Measurements from ENCODE around the gene HDAC2.
"Not testable (repeated sequence)": the region's sequence is repeated elsewhere in the genome, so short reads cannot be mapped to it uniquely, and the experiment has no call there.

Gene HDAC2

GRCh38 chr6:113969888-113970804 lies 802 bp downstream of the HDAC2 start:
- DNase-seq, result peak in 1 of 2 donors; percentile 70

GRCh38 chr6:113968472-113968871 lies 2.5 kb downstream of the HDAC2 start:
- DNase-seq, result no peak

GRCh38 chr6:113967777-113968176 lies 3.2 kb downstream of the HDAC2 start:
- DNase-seq, result no peak

- no peak for DNase-seq
These were observed 10.2 kb downstream of the HDAC2 start for GRCh38 chr6:113960795-113961194.

- DNase-seq, result no peak
These were observed 11.7 kb downstream of the HDAC2 start for GRCh38 chr6:113959235-113959634.

GRCh38 chr6:113954653-113955052 lies 16.3 kb downstream of the HDAC2 start:
- DNase-seq, result no peak

- no peak for DNase-seq
These were observed 17.6 kb downstream of the HDAC2 start for GRCh38 chr6:113953346-113953745.

- no peak for DNase-seq
These were observed 21.4 kb downstream of the HDAC2 start for GRCh38 chr6:113949499-113949898.

- no peak for DNase-seq
These were observed 26.2 kb downstream of the HDAC2 start for GRCh38 chr6:113944701-113945100.

GRCh38 chr6:113939825-113940224 lies 31.1 kb downstream of the HDAC2 start:
- no peak for DNase-seq

GRCh38 chr6:113936093-113936934 lies 34.6 kb downstream of the HDAC2 start:
- peak in 1 of 2 donors; percentile 67 for DNase-seq

GRCh38 chr6:113934101-113934500 lies 36.8 kb downstream of the HDAC2 start:
- DNase-seq, result no peak

GRCh38 chr6:113931907-113932306 lies 39.0 kb downstream of the HDAC2 start:
- not testable (repeated sequence) for DNase-seq

- DNase-seq, result no peak
These were observed 40.8 kb downstream of the HDAC2 start for GRCh38 chr6:113930183-113930582.

GRCh38 chr6:113927001-113927400 lies 43.9 kb downstream of the HDAC2 start:
- no peak for DNase-seq

GRCh38 chr6:113925378-113925777 lies 45.6 kb downstream of the HDAC2 start:
- DNase-seq, result no peak

- no peak for DNase-seq
These were observed 46.6 kb downstream of the HDAC2 start for GRCh38 chr6:113924312-113924723.

- no peak for DNase-seq
These were observed 47.4 kb downstream of the HDAC2 start for GRCh38 chr6:113923526-113923925.

- DNase-seq, result no peak
These were observed 49.5 kb downstream of the HDAC2 start for GRCh38 chr6:113921299-113921904.

GRCh38 chr6:113920663-113921267 lies 50.2 kb downstream of the HDAC2 start:
- DNase-seq, result no peak

- DNase-seq, result not testable (repeated sequence)
These were observed 60.7 kb downstream of the HDAC2 start for GRCh38 chr6:113910285-113910684.

- peak in 1 of 2 donors; percentile 76 for DNase-seq
These were observed 61.6 kb downstream of the HDAC2 start for GRCh38 chr6:113909224-113909856.
